ENCODE measurements around the gene AKT1S1.

AKT1S1 gene

DNA sequence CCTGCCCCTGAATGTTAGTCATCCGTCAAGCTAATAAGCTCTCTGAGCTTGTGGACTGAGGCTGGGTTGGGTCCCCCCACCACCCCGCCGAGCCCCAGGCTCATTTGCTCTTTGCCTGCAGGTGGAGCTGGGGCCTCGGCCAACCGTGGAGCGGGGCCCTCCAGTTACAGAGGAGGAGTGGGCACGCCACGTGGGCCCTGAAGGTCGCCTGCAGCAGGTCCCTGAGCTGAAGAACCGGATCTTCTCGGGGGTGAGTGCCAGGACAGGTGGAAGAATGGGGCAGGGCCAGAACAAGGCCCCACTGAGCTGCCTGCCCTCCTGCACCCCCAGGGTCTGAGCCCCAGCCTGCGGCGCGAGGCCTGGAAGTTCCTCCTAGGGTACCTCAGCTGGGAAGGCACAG lies 5.5 kb upstream of the AKT1S1 start:
- DNase-seq (ENCODE audit: low spot score): no peak

DNA sequence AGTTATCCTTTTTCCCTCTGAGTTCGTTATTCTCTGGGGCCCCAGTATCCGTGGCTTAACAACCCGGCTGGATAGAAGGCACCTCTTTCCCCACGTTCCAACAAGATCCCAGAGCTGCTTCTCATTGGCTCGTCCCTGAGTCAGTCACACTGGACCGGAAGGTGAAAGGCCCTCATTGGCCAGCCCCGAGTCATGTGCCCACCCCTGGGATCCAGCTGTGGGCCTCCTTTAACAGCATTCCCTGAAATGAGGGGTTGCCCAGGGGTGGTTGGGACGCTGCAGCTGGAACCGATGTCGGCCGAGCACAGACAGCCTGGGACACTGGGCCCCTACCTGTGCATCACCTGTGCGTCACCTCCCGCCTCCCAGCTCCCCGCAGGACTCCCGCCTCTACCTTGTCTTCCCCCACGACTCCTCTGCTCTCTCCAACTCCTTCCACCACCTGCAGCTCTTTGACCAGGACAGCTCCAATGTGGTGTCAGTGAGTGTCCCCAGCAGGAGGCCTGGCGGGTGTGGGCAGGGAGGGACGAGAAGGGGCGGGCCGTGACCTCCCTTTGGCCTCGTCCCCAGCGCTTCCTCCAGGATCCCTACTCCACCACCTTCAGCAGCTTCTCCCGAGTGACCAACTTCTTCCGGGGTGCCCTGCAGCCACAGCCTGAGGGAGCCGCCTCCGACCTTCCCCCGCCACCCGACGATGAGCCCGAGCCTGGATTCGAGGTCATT lies 4.7 kb upstream of the AKT1S1 start:
- DNase-seq (ENCODE audit: low spot score): no peak

DNA sequence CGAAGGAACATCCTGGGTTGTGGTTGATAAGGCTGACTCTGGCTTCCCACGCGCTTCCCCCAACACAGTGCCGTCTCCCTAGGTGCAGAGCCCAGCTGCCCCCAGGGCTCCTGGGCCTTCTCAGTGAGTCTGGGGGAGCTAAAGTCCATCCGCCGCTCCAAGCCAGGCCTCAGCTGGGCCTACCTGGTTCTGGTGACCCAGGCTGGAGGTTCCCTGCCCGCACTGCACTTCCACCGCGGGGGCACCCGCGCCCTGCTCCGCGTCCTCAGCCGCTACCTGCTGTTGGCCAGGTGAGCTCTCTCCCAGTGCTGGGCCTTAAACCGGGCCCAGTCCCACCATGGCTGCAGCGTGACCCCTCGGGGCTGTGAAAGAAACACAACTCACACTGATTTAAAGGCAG lies 4.0 kb upstream of the AKT1S1 start:
- no peak for DNase-seq (ENCODE audit: low spot score)

DNA sequence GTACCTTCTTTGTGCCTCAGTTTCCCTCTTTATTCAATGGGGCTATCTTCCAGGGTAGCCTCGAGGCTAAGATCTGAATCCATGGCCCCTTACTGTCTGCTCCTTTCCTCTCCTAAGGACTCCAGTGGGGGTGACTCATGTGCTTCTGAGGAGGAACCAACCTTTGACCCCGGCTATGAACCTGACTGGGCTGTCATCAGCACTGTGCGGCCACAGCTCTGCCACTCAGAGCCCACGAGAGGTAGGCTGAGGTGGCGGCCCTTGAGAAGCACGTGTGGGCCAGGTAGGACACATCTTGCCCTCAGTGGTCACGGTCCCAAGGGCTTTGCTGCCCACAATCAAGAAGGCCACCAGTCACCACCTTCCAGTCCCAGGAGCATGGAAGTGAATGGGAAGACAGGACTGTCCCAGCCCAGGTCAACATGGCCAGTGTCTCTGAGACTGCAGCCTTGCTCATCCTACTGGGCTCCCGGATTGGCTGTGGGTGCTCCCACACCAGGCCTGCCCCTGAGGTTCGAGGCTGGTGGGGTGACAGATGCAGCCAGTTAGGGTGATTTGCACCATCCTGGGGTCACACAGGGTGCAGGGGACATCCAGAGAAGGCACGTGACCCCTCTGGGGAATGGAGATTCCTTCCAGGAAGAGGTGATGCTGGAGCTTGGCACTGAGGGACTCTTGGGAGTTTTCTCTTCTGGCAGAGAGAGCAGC lies 3.2 kb upstream of the AKT1S1 start:
- DNase-seq (ENCODE audit: low spot score): no peak

DNA sequence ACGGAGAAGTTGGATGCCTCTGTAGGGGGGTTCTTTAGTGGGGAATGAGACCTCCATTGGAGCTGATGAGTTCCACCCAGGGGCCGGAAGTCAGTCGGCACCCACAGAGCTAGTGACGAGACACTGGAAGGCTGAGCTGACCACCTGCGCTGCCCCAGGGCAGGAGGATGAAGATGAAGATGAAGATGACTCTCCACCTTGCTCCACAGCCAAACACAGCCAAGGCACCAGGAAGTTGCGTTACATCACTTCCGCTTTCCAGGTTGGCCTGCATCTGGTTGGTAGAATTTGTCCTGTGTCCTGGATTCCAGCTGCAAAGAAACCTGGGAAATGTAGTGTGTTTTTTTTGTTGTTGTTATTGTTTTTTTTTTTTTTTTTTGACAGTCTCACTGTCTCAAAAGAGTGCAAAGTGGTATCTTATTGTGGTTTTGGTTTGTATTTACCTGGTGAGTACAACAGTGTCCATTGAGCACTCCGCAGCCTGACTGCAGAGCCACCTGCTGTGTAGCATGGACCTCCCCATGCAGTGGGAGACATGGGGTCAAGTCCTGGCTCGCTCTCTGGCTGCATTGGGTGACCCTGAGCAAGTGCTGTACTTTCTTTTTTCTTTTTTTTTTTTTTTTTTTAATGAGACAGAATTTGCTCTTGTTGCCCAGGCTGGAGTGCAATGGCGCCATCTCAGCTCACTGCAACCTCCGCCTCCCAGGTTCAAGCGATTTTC lies 2.2 kb upstream of the AKT1S1 start:
- DNase-seq (ENCODE audit: low spot score): no peak

DNA sequence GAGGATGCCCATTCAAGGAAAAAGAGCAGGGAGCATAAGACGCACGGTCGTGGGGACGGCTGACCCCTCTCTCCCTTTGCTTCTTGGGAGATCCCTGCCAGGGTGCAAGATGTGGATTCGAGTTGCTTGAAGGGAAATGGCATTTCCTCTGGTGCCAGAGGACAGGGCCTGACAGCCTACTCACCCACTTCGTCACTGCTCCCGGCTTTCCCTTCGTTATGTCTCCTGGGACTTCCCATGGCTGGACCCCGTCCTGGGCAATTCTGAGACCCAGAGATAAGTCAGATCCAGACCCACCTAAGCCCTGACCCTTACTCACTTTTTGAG lies 1.6 kb upstream of the AKT1S1 start:
- DNase-seq (ENCODE audit: low spot score): no peak

DNA sequence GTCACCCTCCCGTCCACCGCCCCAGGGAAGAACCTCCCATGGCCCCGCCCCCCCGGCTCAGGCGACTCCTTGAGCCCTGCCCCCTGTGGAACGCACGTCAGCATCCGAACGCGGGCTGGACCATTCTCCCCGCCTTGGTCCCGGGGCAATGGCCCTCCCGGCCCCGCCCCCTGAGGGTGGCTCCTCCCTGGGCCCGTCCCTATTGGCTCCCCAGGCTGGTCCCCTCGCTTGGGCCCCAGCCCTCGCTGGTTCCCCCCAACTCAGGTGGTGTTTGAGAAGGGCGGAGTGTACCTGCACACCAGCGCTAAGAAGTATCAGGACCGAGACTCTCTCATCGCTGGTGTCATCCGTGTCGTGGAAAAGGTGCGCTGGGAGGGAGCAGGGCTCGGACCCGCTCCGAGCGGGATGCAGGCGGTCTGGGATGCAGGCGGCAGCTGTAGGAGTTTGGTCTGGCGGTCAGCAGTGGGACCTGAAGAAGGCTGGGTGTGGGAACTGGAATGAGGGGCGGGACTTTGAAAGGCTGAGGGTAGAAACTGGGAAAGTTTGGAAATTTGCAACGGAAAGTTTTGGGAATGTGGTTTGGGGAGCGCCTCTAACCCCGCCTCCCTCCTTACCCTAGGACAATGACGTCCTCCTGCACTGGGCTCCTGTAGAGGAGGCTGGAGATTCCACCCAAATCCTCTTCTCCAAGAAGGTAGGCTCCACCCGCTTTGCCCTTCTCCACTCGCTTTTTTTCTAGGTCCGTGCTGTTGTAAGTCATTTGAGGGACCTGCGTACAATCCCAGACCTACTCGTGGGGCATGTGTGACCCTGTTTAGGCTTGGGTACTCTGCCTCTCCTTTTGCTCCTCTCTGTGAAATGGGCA lies 956 bp upstream of the AKT1S1 start:
- peak; percentile 98 for DNase-seq (ENCODE audit: low spot score)

DNA sequence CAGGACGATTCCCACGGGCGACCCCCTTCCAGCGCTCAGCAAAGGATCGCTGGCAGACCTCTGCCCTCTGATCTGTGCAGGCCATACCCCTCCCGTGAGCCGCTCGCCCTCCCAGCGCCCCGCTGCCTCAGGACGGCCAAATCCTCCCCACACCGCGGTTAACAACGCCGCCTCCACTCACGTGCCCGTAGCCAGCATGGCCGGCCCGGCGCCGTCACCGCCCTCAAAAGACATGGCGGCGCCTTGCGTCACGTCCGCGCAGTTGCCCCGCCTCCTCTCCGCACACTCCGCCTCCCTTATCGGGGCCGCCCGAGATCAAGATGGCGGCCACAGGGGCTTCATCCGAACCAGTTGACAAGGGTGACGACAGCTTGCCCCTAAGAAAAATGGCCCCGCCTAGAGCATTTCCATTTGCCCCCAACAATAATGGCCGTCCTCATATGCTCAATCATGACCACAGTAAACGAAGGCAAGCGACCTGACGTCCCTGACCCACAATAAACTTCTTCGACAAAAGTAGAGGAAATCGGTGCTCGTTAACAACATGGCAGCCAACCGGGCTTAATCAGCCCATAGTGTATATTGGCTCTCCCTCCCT lies 634 bp downstream of the AKT1S1 start:
- peak; percentile 82 for DNase-seq (ENCODE audit: low spot score)

DNA sequence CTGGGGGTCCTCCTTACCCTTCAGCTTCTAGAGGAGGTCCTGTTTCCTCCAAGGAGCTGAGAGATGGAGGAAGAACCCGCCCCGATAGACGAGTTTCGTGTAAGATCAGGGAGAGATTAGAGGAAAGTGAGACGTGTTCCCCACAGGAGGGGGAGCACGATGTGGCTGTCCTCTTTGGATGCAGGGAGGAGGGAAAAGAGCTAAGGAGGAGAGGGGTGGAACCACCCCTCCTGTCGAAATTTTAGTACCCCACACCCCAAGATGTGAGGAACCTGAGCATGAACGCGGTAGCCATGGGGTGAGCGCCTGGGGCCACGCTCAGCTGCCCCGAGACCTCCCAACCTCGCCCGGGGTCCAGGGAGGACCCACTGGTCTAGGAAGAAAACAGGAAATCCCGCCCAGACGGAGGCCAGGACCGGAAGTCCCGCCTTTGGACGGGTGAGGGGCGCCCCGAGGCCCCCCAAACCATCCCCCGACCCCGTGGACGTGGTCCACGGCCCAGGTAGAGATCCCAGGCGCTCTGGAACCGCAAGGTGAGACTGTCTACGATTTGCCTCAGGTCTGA lies 1.2 kb downstream of the AKT1S1 start:
- peak; percentile 53 for DNase-seq (ENCODE audit: low spot score)

DNA sequence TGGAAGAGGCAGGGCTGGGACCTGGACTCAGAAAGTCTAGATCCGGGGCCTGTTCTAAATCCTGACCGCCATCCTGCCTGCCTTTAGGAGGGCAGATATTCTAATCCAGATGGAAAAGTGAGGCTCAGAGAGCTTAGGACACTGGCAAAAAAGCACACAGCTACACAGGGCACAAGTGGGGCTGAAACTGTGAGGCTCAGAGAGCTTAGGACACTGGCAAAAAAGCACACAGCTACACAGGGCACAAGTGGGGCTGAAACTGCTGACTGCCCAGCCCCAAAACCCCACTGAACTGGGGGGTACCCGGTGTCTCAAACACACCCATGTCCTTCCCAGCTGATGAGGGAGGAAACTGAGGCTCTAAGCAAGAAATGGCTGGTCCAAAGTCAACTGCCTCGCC lies 2.0 kb downstream of the AKT1S1 start:
- no peak for DNase-seq (ENCODE audit: low spot score)

DNA sequence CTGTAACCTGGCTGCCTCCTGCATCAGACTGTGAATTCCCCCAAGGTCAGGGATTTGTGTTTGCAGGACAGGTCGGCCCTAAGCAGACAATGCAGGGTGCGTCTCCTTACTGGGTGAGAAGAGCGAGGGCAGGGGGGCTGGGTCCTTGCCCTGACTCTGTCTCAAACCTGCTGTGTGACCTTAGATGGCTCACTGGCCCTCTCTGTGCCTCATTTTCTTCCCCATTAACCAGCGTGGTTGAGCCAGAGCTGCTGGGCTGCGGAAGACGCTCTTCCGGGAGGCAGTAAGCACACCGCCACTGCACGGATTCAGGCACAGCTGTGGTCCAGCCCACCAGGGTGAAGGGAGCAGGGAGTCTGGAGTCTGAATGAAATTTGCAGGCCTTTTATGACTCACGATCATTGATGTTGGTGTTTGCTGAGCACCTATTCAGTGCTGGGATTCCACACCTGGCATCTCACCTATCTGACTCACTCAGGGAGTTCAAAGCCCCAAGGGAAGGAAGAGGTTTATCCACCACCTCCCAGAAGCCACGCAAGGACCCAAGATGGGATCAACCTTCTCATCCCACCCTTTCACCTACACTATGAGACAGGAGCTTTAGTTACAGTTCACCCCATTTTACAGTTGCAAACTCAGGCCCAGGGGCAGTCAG lies 2.5 kb downstream of the AKT1S1 start:
- DNase-seq (ENCODE audit: low spot score): no peak

DNA sequence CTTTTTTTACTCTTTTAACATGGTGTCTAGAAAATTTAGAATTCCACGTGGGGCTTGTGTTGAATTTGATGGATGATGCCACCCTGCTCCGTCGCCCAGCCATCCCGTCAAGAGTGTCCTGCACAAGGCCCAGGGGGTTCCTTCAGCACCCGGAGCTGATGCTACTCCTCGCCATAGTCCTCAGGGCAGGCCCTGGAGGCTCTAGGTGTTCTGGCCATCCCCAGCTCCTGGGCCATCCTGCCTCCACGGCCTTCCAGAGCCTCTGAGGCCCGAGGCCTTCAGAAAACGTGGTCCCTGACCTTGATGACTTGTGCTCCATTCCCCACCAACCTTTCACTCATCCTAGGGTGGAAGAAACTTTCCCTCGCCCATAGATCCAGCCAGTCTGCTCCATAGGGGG lies 3.3 kb downstream of the AKT1S1 start:
- DNase-seq (ENCODE audit: low spot score): no peak

DNA sequence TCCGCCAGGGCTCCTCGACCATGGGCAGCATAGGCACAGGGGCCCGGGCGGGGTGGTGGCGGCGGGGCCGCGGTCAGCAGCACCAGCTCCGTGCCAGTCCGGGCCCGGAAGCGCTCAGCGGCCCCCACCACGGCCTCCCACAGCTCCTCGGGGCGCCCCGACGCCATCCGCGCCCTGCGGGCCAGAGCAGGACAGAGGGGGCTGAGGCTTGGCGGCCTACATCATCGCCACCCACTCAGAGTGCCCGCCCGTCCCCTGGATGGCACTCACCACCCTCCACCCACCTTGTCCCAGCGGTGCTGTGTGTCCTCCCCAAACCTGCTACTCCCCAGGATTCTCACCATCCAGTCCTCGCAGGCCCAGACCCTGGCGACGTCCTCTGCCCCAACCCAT lies 4.0 kb downstream of the AKT1S1 start:
- DNase-seq (ENCODE audit: low spot score): no peak

DNA sequence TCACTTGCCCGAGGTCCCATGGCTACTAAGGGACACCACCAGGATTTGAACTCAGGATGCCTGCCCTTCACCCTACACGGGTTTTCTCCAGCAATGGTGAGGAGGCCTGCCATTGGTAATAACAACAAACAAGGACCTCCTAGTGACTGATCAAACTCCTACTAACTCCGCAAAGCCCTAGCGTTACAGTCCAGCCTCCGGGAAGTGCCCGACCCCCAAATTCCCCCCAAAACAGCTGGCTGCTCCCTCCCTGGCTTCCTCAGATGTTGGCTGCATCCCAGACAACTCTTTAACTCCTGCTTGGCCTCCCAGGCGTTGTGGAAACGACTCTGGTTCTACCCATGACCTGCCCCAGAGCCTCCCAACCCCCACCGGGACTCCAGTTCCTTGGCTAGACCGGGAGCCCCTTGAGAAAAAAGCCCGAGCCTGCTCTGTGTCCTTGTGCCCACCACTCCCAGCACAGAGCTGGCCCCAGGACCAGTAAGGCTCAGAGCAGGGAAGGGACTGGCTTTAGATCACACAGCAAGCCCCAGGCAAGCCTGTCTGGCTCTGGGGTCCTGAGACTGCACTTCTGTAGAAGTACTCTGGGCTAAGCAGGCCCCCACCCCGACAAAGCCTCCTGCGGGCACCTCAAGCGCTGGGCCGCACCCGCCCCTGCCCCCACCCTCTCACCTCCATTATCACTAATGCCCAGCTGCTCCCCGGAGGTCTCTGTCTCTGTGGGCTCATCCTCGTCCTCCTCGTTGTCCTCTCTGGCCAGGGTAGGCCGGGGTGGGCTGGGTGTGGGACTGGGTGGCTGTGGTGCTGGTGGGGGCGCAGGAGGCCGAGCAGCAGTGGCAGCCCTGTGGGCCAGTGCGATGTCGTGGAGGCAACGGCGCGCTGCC lies 4.7 kb downstream of the AKT1S1 start:
- DNase-seq (ENCODE audit: low spot score): no peak

DNA sequence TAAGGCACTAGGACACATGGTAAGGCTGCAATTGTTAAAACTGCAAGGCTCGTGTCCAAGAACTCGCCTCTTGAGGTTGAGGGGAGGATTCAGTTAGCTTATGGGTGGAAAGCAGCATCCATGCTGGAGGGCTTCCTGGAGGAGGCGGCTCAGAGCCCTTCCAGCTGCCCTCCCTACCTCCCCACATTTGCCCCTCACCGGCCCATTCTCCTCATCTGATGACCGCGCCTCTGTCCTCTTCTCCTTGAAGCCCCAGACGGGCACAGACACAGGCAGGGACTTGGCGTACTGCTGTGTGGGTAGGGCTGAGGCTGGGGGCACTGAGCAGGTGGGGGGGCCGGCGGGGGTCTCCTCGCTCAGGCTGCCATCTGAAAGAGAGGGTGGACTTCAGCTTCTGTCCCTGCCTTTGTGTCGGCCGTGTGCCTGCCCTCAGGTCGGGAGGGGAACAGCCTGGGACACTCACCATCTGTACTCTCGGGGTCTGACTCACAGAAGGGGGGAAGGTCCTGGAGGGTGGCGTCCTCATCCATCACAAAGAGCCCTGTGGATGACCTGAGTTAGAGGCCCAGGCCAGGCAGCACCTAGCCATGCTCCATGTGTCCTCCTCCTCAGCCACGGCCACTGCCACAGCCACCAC lies 5.7 kb downstream of the AKT1S1 start:
- DNase-seq (ENCODE audit: low spot score): no peak

DNA sequence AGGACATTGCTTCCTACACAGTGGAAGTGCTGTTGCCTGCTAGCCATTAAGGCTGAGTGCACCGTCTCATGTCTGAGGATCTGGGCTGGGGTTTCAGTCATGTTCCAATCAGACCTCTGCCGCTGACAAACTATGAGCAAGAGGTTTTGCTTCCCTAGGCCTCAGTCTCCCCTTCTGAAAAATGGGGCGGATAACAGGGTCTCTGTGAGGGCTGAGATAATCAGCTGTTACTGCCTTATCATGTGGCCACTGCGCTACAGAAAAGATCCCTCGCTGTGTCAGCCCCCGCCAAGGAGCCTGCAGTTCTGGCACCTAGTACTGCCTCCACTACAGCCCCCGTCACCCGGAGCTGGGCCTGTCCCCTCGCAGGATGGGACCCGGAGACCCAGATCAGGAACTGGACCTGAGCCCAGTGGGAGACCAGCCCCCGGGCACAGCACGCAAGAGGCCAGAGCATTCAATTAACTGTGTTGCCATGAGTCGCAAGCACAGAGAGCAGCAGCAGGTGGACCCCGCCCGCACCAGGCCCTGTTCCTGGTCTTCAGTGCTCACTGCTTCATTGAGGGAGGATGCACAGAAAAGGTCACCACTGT lies 6.8 kb downstream of the AKT1S1 start:
- DNase-seq (ENCODE audit: low spot score): no peak

DNA sequence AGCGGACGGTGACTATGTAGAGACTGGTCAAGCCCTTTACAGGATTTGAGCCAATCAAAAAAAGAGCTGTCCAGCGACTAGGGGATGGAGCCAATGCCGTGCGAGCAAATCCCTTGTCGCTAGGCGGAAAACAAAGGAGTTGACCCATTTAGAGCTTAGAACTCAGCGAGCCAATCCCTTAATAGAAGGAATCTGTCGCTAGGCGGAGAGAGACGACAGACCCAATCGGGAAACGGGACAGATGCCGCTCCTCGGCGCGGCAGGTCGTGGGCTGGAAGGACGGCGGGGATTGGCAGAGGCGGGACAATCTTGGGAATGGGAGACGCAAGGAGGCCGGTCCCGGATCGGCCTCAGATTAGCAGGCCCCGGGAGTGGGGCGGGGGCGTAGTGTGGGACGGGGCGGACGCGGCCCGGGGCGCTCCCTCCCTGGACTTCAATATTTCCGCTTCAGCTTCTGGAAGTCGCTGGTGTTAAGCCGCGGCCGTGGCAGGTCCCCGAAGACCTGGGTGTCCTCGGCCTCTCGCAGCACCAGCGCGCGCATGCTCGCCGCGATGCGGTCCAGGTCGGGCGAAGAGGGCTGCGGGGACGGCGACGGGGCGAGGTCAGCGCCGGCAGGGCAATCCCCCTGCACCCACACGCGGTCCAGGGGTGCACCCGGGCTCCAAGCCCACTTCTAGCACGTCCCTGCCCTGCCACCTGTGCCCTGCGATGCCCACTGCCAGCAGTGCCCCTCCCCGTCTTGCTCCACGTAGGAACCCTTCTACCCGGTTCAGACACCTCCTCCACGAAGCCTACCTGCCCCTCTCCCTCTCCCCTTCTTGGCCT lies 7.5 kb downstream of the AKT1S1 start:
- DNase-seq (ENCODE audit: low spot score): peak; percentile 99

DNA sequence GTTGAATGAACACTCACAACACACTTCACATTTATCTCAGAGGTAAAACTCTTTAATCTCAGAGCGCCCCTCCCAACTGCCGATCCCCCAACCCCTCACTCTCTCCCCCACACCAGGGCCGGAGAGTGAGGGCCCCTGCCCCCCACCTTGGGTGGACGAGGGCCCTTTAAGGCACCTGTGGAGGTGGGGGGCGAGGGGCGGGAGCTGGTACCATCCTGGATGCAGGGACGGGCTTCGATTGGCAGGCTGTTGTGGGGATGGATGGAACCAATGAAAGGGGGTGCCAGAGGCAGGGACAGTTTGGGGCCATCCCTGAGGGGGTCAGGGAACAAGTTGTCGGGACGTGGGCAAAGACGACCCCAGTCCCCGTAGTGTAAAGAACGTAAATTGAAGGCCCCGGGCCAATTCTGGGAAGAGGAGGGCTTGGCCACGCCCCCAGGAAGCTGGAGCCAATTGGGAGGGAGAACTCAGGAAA lies 8.1 kb downstream of the AKT1S1 start:
- DNase-seq (ENCODE audit: low spot score): no peak
